Neuron (in vitro differentiated cells): ENCODE results near the gene GOLGA6C.
"Not testable (repeated sequence)": the region's sequence is repeated elsewhere in the genome, so short reads cannot be mapped to it uniquely, and the experiment has no call there.

Experiments used
- H2AFZ ChIP-seq: one replicate; pipeline ENCODE4 v1.6.1; 2013; ENCODE audit warnings: low read depth, mild to moderate bottlenecking, inconsistent platforms, low read length, moderate library complexity
- H3K27me3 ChIP-seq: one replicate; pipeline ENCODE4 v1.6.1; 2013; ENCODE audit warnings: low read length; ENCODE audit not compliant: insufficient read depth
- H3K36me3 ChIP-seq: one replicate; pipeline ENCODE4 v1.6.1; 2013; ENCODE audit warnings: low read length; ENCODE audit not compliant: insufficient read depth
- H3K4me1 ChIP-seq: one replicate; pipeline ENCODE4 v1.6.1; 2013; ENCODE audit warnings: low read length; ENCODE audit not compliant: insufficient read depth
- H3K4me3 ChIP-seq: 2 replicates; pipeline ENCODE4 v1.5.1; 2013; ENCODE audit warnings: mild to moderate bottlenecking, low read length, moderate library complexity
- H3K9me3 ChIP-seq: one replicate; pipeline ENCODE4 v1.6.1; 2013; ENCODE audit warnings: low read length

The GOLGA6C gene

DNA sequence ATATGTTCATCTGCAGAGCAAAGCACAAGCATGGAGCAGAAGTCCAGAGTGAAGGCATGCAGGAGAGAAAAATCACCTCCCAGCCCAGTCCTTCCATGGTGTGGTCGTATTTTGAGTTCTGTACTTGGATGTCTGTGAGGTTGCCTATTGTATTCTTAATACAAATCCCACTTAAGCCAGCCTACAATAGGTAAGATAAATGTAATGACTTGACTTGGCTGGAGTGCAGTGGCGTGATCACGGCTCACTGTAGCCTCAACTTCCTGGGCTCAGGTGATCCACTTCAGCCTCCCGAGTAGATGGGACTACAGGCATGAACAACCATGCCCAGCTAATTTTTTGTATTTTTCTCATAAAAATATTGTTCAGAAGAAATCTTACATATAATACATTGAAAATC, 6.8 kb upstream of the GOLGA6C start:
- not testable (repeated sequence) for H3K27me3 ChIP-seq, H3K9me3 ChIP-seq, H2AFZ ChIP-seq, H3K4me1 ChIP-seq, H3K36me3 ChIP-seq, H3K4me3 ChIP-seq

DNA sequence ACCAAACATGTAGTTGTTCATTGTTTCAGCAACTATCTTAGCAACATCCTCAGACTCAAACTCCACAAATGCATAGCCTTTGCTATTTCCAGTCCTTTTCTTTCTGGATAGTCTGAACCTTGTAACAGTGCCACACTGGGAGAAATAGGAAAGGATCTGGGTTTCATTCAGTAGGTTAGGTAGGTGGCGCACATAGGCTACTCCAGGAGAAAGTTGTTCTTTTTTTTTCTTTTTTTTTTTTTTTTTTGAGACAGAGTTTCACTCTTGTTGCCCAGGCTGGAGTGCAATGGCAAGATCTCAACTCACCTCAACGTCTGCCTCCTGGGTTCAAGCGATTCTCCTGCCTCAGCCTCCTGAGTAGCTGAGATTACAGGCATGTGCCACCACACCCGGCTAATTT, 5.8 kb upstream of the GOLGA6C start:
- not testable (repeated sequence) for H3K36me3 ChIP-seq, H3K4me1 ChIP-seq, H3K27me3 ChIP-seq, H3K9me3 ChIP-seq, H3K4me3 ChIP-seq, H2AFZ ChIP-seq

DNA sequence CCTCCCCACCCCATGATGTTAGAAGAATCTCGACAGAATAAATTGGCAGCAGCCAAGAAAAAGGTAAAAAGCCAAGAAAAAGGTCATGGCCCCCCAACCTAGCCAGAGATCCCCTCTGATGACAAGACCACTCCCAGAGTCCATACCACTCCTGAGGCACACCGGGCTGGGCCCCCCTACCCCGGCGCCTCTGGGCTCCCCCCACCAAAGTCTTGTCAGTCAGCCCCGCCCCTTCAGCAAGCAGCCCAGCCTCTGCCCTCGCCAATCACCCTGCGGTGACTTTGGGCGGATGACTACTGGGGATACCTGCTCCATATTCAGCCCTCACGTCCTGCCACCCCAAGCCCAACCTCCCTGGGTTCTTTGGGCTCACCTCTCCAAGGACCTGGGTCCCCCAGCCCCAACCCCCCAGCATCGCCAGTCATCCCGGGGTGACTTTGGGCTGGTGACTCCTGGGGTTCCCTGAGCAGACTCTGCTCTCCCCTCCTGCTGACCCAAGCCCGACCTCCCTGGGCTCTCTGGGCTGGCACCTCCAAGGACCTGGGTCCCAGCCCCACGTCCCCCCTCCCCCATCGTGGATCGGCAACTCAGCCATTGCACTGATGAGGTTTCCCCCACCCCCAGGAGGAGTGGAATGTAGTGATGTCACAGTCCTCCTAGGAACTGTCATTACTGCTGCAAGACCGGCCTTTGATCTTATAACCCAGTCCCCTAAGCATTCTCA, 648 bp downstream of the GOLGA6C start:
- H3K27me3 ChIP-seq, H3K4me3 ChIP-seq, H3K4me1 ChIP-seq, H3K36me3 ChIP-seq, H2AFZ ChIP-seq, H3K9me3 ChIP-seq: not testable (repeated sequence)

DNA sequence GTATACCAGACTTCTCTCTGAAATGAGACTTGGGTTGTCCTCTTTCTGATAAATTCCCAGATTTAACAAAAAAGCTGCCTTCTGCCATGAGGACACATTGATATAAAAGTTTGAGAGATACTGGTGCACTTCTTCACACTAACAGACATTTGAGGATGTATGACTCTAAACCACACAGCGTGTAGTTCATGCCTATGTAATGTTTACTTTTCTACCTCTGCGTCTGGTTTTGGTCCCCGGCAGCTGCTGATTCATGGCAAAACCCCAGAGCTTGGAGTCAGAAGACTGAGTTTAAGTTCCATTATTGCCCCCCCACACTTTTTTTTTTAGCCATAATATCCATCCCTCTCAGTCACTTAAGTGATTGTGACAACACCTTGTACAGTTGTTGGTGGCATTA, 1.7 kb downstream of the GOLGA6C start:
- H3K4me1 ChIP-seq, H2AFZ ChIP-seq, H3K36me3 ChIP-seq, H3K9me3 ChIP-seq, H3K27me3 ChIP-seq, H3K4me3 ChIP-seq: not testable (repeated sequence)

DNA sequence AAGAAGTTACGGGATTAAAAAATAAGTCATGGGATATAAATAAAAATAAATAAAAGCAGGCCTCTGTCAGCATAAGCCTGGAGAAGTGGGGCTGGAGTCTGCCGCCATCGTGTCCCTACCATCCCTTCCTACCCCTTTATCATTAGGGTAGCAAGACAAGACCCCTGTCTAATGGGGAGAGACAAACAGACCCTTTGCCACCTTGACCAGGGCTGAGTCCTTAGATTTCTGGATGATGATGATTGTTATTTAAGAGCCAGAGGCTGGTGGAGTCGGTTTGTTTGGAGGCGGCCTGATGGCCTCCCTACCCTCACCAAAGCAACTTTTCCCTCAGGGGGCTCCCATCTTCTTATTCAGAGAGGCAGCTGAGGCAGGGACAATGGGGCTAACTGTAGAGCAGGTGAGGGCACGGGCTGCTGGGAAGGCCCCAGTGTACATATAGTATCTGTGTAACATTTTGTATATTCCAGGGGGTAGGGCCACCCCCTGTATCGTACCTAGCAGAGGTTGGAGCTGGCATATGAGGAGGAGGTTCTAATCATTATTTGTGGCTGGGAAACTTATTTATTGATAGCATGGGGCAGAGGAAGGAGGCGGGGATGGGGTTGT, 15.7 kb downstream of the GOLGA6C start:
- not testable (repeated sequence) for H3K4me1 ChIP-seq, H2AFZ ChIP-seq, H3K27me3 ChIP-seq, H3K9me3 ChIP-seq, H3K4me3 ChIP-seq, H3K36me3 ChIP-seq

DNA sequence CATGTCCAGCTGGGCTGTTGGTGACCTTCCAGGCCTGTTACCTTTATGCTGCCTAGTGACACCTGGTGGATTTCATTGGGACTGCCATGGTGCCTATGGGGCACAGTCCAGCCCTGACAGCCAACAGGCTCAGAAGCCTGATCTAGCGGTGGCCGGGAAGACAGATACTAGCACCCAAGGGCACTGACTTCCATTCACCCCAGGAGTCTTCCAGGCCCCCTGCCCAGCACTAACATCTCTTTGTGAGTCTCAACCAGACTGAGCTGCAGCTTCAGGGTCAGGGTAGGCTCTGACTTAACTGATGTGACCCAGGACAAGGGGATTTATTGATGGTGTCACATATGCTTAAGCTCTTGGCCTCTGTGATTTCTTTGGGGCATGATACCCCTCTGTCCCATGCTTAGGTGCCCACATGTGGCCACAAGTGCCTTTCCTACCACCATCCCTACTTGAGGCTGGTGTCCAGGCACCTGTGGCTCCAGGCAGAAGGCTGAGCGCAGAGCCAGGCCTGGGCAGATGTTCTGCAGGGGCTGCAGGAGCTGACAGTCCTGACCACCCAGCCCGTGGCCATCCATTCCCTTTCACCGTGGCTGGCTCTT, 16.5 kb downstream of the GOLGA6C start:
- not testable (repeated sequence) for H3K4me3 ChIP-seq, H3K36me3 ChIP-seq, H3K9me3 ChIP-seq, H2AFZ ChIP-seq, H3K27me3 ChIP-seq, H3K4me1 ChIP-seq

DNA sequence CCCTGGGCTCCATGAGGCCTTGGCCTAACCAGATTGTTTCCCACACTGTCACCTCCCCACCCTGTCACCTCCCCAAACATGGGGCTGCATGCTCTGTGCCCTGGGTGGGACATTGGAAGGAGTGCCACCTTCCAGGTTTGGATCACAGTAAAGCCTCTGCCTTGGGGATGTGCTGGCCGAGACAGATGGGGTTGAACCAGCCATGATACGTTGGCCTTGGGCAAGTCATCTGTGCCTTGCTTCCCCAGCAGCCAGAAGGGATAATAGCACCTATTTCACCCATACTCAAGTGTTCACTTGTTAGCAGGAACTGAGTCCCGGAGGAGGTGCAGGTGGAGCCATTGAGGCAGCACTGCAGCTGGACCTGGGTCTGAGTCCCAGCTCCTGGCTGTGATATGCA, 17.5 kb downstream of the GOLGA6C start:
- not testable (repeated sequence) for H3K4me3 ChIP-seq, H3K4me1 ChIP-seq, H3K9me3 ChIP-seq, H3K36me3 ChIP-seq, H3K27me3 ChIP-seq, H2AFZ ChIP-seq

DNA sequence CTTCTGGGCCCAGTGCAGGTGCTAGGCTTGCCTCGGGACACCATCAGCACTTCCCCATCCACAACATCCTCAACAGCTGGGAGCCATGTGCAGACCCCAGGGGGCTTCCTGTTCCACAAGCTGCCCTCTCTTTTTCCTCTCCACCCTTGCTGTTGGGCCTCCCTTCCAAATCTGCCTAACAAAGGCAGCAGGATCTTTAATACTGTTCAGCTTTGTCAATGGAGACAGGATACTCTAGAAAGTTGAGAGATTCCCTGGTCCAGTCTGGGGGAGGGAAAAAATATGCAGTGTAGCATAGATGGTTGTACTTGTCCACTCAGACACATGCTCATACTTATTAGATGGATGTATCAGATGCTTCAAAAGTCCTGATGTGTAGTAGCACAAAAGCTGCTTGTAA, 20.4 kb downstream of the GOLGA6C start:
- not testable (repeated sequence) for H3K4me1 ChIP-seq, H3K36me3 ChIP-seq, H2AFZ ChIP-seq, H3K27me3 ChIP-seq, H3K4me3 ChIP-seq, H3K9me3 ChIP-seq

DNA sequence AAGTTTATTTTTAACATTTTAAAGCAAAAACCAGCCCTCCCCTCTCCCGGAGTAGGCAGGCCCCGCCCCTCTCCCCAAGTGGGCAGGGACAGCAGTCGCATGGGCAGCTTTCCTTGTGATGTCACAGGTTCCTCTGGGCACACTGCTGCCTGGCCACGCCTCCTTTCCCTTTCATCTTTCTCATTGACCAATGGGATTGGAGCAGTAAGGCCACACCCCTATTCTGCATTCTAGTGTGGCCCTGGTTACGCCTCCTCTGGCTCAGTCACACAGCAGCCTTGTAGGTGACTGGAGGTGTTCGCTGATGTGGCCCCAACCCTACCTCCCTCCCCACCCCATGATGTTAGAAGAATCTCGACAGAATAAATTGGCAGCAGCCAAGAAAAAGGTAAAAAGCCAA, 24.4 kb downstream of the GOLGA6C start, which contains the start of gene GOLGA6D:
Gene GOLGA6D, plus strand, starts transcription at position 264 of the 400 bp plus-strand sequence. Its CDS starts 41 bp downstream, at position 305.
- H2AFZ ChIP-seq, H3K36me3 ChIP-seq, H3K4me1 ChIP-seq, H3K4me3 ChIP-seq, H3K9me3 ChIP-seq, H3K27me3 ChIP-seq: not testable (repeated sequence)

DNA sequence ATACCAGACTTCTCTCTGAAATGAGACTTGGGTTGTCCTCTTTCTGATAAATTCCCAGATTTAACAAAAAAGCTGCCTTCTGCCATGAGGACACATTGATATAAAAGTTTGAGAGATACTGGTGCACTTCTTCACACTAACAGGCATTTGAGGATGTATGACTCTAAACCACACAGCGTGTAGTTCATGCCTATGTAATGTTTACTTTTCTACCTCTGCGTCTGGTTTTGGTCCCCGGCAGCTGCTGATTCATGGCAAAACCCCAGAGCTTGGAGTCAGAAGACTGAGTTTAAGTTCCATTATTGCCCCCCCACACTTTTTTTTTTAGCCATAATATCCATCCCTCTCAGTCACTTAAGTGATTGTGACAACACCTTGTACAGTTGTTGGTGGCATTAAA, 26.0 kb downstream of the GOLGA6C start:
- H3K36me3 ChIP-seq, H3K27me3 ChIP-seq, H3K9me3 ChIP-seq: not testable (repeated sequence)

DNA sequence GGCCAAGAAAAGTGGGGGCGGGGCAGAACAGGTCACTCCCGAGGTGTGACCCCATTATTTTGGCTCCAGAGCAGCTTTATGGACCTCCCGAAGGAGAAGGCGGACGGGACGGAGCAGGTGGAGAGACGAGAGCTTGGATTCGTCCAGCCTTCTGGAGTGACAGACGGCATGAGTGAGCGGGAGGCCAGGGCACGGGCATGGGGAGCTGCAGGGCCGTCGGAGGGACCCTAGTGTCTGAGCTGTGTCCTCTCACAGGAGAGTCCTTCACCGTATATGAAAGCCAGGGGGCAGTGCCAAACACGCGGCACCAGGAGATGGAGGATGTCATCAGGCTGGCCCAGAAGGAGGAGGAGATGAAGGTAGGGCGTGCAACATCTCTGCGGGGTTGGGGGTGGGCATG, 35.5 kb downstream of the GOLGA6C start:
- H3K36me3 ChIP-seq, H2AFZ ChIP-seq, H3K4me3 ChIP-seq, H3K9me3 ChIP-seq, H3K27me3 ChIP-seq, H3K4me1 ChIP-seq: not testable (repeated sequence)

More for the DNA sequence above, 26.0 kb downstream of the GOLGA6C start:
- not testable (repeated sequence) for H3K4me1 ChIP-seq, H3K4me3 ChIP-seq, H2AFZ ChIP-seq

DNA sequence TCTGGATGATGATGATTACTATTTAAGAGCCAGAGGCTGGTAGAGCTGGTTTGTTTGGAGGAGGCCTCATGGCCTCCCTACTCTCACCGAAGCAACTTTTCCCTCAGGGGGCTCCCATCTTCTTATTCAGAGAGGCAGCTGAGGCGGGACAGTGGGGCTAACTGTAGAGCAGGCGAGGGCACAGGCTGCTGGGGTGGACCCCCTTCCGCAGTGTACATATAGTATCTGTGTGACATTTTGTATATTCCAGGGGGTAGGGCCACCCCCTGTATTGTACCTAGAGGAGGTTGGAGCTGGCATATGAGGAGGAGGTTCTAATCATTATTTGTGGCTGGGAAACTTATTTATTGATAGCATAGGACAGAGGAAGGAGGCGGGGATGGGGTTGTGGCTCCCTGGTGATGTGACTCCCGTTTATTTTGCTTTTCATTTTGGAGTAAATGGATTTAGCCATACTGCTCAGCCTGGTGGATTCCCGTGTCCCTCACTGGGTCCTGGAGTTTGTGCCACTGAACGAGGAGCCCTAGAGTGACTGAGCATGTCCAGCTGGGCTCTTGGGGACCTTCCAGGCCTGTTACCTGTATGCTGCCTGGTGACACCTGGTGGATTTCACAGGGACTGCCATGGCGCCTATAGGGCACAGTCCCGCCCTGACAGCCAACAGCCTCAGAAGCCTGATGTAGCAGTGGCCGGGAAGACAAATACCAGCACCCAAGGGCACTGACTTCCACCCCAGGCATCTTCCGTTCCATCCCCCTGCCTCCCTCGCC, 40.6 kb downstream of the GOLGA6C start:
- H3K4me3 ChIP-seq, H3K27me3 ChIP-seq, H3K9me3 ChIP-seq, H3K36me3 ChIP-seq, H3K4me1 ChIP-seq, H2AFZ ChIP-seq: not testable (repeated sequence)

DNA sequence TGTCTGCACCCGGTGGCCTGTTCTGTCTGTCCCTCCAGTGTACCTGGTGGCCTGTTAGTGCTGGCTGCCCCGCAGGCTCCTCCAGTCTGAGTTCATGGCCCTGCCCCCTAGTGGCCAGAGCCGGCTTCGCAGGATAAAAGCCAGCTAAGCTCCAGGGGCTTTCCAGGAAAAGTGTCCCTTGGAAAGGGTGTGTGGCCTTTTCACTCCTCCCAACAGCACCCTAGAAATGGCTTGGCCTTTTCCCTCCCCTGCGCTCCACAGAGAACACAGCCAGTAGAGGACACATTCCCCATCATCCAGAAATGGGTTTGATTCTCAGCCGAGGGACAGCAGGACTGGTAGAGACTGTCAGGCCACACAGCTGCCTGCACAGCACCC, 41.2 kb downstream of the GOLGA6C start:
- H3K36me3 ChIP-seq, H2AFZ ChIP-seq, H3K27me3 ChIP-seq, H3K4me3 ChIP-seq, H3K9me3 ChIP-seq, H3K4me1 ChIP-seq: not testable (repeated sequence)
